ENCODE results near the gene CTSW. TPM values are rescaled to one million over a fixed set of nuclear protein-coding genes. Genes with fewer than 3 reads are reported as not detected.

CTSW gene
- total RNA-seq, 1 donor: not detected

- no peak overlapping the region for H2AFZ ChIP-seq (ENCODE audit: low read length)
- H4K20me1 ChIP-seq (ENCODE audit: insufficient read depth, low read length): peaks cover 32% of the 10 kb centered on the region
- H3K36me3 ChIP-seq (ENCODE audit: insufficient read depth, low read length): peaks cover 59% of the 10 kb centered on the region
- H3K9me3 ChIP-seq (ENCODE audit: low read depth, low read length): no peaks in the 10 kb centered on the region
- TF ChIP-seq, protein P1, sequence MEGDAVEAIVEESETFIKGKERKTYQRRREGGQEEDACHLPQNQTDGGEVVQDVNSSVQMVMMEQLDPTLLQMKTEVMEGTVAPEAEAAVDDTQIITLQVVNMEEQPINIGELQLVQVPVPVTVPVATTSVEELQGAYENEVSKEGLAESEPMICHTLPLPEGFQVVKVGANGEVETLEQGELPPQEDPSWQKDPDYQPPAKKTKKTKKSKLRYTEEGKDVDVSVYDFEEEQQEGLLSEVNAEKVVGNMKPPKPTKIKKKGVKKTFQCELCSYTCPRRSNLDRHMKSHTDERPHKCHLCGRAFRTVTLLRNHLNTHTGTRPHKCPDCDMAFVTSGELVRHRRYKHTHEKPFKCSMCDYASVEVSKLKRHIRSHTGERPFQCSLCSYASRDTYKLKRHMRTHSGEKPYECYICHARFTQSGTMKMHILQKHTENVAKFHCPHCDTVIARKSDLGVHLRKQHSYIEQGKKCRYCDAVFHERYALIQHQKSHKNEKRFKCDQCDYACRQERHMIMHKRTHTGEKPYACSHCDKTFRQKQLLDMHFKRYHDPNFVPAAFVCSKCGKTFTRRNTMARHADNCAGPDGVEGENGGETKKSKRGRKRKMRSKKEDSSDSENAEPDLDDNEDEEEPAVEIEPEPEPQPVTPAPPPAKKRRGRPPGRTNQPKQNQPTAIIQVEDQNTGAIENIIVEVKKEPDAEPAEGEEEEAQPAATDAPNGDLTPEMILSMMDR (IDR thresholded peaks at IDR 0.05; ENCODE audit: extremely low read depth, low read depth, low read length): no peak
- H3K4me2 ChIP-seq (ENCODE audit: insufficient read depth, low read length): no peak overlapping the region
- peaks cover 44% of the 10 kb centered on the region for H3K79me2 ChIP-seq (ENCODE audit: insufficient read depth, low read length)
- H3K4me3 ChIP-seq (ENCODE audit: insufficient read depth, low read length): no peak overlapping the region
- H3K27ac ChIP-seq (ENCODE audit: low read depth, low read length): peak overlapping the region; percentile 23
- H3K27me3 ChIP-seq (ENCODE audit: insufficient read depth, low read length): no peaks in the 10 kb centered on the region
- H3K4me1 ChIP-seq (ENCODE audit: insufficient read depth, low read length): peaks cover 20% of the 10 kb centered on the region
- DNase-seq (ENCODE audit: insufficient read length, low spot score, missing footprints): peak; percentile 84
These were observed 9.9 kb upstream of the CTSW start for GRCh38 chr11:65869643-65870306.

DNA sequence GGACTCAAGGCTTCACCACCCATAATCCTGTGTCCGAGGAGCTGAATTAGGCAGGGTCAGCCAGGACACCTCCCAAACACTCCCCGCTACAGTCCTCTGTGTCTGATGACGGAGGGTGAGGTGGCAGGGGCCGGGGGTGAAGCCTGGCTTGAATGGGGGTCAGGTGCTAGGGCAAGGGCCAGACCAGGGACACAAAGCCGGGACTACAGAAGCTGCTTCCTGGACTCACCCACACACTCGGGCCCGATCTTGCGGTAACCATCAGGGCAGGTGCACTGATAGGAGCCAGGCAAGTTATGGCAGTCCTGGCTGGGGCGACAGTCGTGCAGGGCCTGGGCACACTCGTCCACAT, 9.4 kb upstream of the CTSW start:
- Histone ChIP-seq H3K36me3 (ENCODE audit: insufficient read depth, low read length) (peaks cover 54% of the 10 kb centered on the region), H3K27me3 (ENCODE audit: insufficient read depth, low read length) (no peaks in the 10 kb centered on the region), H3K4me3 (ENCODE audit: insufficient read depth, low read length) (peak overlapping the region; percentile 81), H3K79me2 (ENCODE audit: insufficient read depth, low read length) (peaks cover 44% of the 10 kb centered on the region), H4K20me1 (ENCODE audit: insufficient read depth, low read length) (peaks cover 30% of the 10 kb centered on the region), H3K9me3 (ENCODE audit: low read depth, low read length) (no peaks in the 10 kb centered on the region), H2AFZ (ENCODE audit: low read length) (no peak overlapping the region), H3K4me1 (ENCODE audit: insufficient read depth, low read length) (peaks cover 20% of the 10 kb centered on the region), H3K27ac (ENCODE audit: low read depth, low read length) (peak overlapping the region; percentile 23), H3K4me2 (ENCODE audit: insufficient read depth, low read length) (peak overlapping the region; percentile 81)
- peak; percentile 87 for DNase-seq (ENCODE audit: insufficient read length, low spot score, missing footprints)
- TF ChIP-seq, protein P1 (IDR thresholded peaks at IDR 0.05; ENCODE audit: extremely low read depth, low read depth, low read length): no peak

- Histone ChIP-seq H3K27me3 (ENCODE audit: insufficient read depth, low read length) (no peaks in the 10 kb centered on the region), H3K4me3 (ENCODE audit: insufficient read depth, low read length) (peak overlapping the region; percentile 81), H3K4me2 (ENCODE audit: insufficient read depth, low read length) (peak overlapping the region; percentile 81), H3K9me3 (ENCODE audit: low read depth, low read length) (no peaks in the 10 kb centered on the region), H2AFZ (ENCODE audit: low read length) (no peak overlapping the region), H3K36me3 (ENCODE audit: insufficient read depth, low read length) (peaks cover 46% of the 10 kb centered on the region), H3K27ac (ENCODE audit: low read depth, low read length) (peak overlapping the region; percentile 68), H3K4me1 (ENCODE audit: insufficient read depth, low read length) (peaks cover 20% of the 10 kb centered on the region), H4K20me1 (ENCODE audit: insufficient read depth, low read length) (peaks cover 24% of the 10 kb centered on the region), H3K79me2 (ENCODE audit: insufficient read depth, low read length) (peaks cover 44% of the 10 kb centered on the region)
- TF ChIP-seq, protein P1 (IDR thresholded peaks at IDR 0.05; ENCODE audit: extremely low read depth, low read depth, low read length): no peak
- peak; percentile 95 for DNase-seq (ENCODE audit: insufficient read length, low spot score, missing footprints)
These were observed 8.6 kb upstream of the CTSW start for GRCh38 chr11:65870706-65871681.

Measured in osteoblast (primary cell).